Breast epithelium (tissue), 4 donors: ENCODE data around the gene FASLG. TPM values are rescaled to one million over a fixed set of nuclear protein-coding genes. Genes with fewer than 3 reads are reported as not detected.

Experiments
- DNase-seq, 2 donors: peaks; one replicate each; pipeline ENCODE4 v3.0.0-alpha.2; 2019; ENCODE audit warnings: low spot score in 2 of 2
- H3K27ac ChIP-seq, 2 donors: fragments of 200-600 bp; sonication (generic) in 1 of 2; one replicate each; pipeline ENCODE4 v1.5.1; 2016 to 2019; ENCODE audit warnings: mild to moderate bottlenecking in 1 of 2
- H3K27me3 ChIP-seq, 2 donors: fragments of 200-600 bp; sonication (generic) in 1 of 2; one replicate each; pipeline versions ENCODE4 v1.5.1 to v1.6.0; 2017 to 2019; ENCODE audit warnings: control low read depth in 1 of 2, mild to moderate bottlenecking in 1 of 2
- H3K36me3 ChIP-seq: fragments of 200-600 bp; one replicate; pipeline ENCODE4 v1.5.1; 2019
- H3K4me1 ChIP-seq, 2 donors: fragments of 200-600 bp; sonication (generic); one replicate each; pipeline ENCODE4 v1.5.1; 2016 to 2019; ENCODE audit warnings: control low read depth in 1 of 2
- H3K4me3 ChIP-seq, 3 donors: fragments of 200-600 bp; sonication (generic); 1 replicate in 2 of 3; 2 replicates in 1 of 3; pipeline ENCODE4 v1.5.1; 2016 to 2019; ENCODE audit warnings: mild to moderate bottlenecking in 3 of 3, moderate library complexity in 2 of 3
- H3K9me3 ChIP-seq, 2 donors: fragments of 200-600 bp; sonication (generic) in 1 of 2; one replicate each; pipeline ENCODE4 v1.5.1; 2016 to 2019; ENCODE audit warnings: control low read depth in 1 of 2
- CTCF ChIP-seq, 3 donors: fragments of 450-650 bp; IDR thresholded peaks; one replicate each; pipeline ENCODE4 v1.5.1; 2016 to 2017; ENCODE audit warnings: antibody characterized with exemption in 3 of 3, mild to moderate bottlenecking in 3 of 3, moderate library complexity in 3 of 3
- POLR2A ChIP-seq: fragments of 450-650 bp; IDR thresholded peaks from one replicate; pipeline ENCODE4 v1.6.1; 2016; ENCODE audit warnings: antibody characterized with exemption, mild to moderate bottlenecking, moderate library complexity
- POLR2AphosphoS5 ChIP-seq, 3 donors: sonication (generic); formaldehyde crosslinking; IDR thresholded peaks; one replicate each; pipeline ENCODE4 v1.6.1; 2017; ENCODE audit warnings: antibody characterized with exemption in 3 of 3
- intact Hi-C: fragments of 100-400 bp; cut with DNase I; formaldehyde crosslinking; loops from one replicate; pipeline ENCODE4 v1.15.1; 2023; ENCODE audit warnings: low total_unique reads
- total RNA-seq, 3 donors: library from RNA; depleted of rRNA; stranded (reverse); fragments of >200 nt; gene quantifications; one replicate each; pipeline ENCODE4 v1.1.0, GENCODE V29; 2016

FASLG gene
- total RNA-seq, 3 donors from 2014 or later: 0.44 TPM; not detected in 2

- no peak for DNase-seq
- intact Hi-C loops: no loop called here
Measured at GRCh38 chr1:172704420-172705210, 45.7 kb downstream of the FASLG start.

GRCh38 chr1:172708452-172708851 lies 49.5 kb downstream of the FASLG start:
- Histone ChIP-seq H3K9me3 (no peaks in the 10 kb centered on the region), H3K27me3 (no peaks in the 10 kb centered on the region), H3K36me3 (no peaks in the 10 kb centered on the region), H3K27ac (no peak overlapping the region), H3K4me1 (no peaks in the 10 kb centered on the region), H3K4me3 (no peak overlapping the region)
- intact Hi-C loops: no loop called here
- TF ChIP-seq CTCF (IDR thresholded peaks at IDR 0.05): no peak
- no peak for TF ChIP-seq POLR2AphosphoS5 (IDR thresholded peaks at IDR 0.05)
- TF ChIP-seq POLR2A: no peak
- no peak for DNase-seq

More at GRCh38 chr1:172704420-172705210, 45.7 kb downstream of the FASLG start:
- no peaks in the 10 kb centered on the region for H3K36me3 ChIP-seq
- TF ChIP-seq POLR2AphosphoS5 (IDR thresholded peaks at IDR 0.05) (no peak), CTCF (IDR thresholded peaks at IDR 0.05) (no peak), POLR2A (no peak)
- H3K4me1 ChIP-seq: no peaks in the 10 kb centered on the region
- no peak overlapping the region for H3K4me3 ChIP-seq
- no peaks in the 10 kb centered on the region for H3K9me3 ChIP-seq
- H3K27me3 ChIP-seq: no peaks in the 10 kb centered on the region
- H3K27ac ChIP-seq: no peak overlapping the region

GRCh38 chr1:172711558-172711957 lies 52.7 kb downstream of the FASLG start:
- no peak overlapping the region for H3K27ac ChIP-seq
- intact Hi-C loops: no loop called here
- no peaks in the 10 kb centered on the region for H3K27me3 ChIP-seq
- no peak for TF ChIP-seq POLR2A
- no peak for TF ChIP-seq POLR2AphosphoS5 (IDR thresholded peaks at IDR 0.05)
- TF ChIP-seq CTCF (IDR thresholded peaks at IDR 0.05): no peak
- H3K36me3 ChIP-seq: no peaks in the 10 kb centered on the region
- H3K4me3 ChIP-seq: no peak overlapping the region
- no peak for DNase-seq
- H3K9me3 ChIP-seq: no peaks in the 10 kb centered on the region
- H3K4me1 ChIP-seq: no peaks in the 10 kb centered on the region

- Histone ChIP-seq H3K27me3 (no peaks in the 10 kb centered on the region), H3K9me3 (no peaks in the 10 kb centered on the region), H3K4me3 (no peak overlapping the region), H3K36me3 (no peaks in the 10 kb centered on the region), H3K4me1 (no peaks in the 10 kb centered on the region), H3K27ac (no peak overlapping the region)
- TF ChIP-seq POLR2A (no peak), POLR2AphosphoS5 (IDR thresholded peaks at IDR 0.05) (no peak), CTCF (IDR thresholded peaks at IDR 0.05) (no peak)
- no peak for DNase-seq
- intact Hi-C loops: no loop called here
Measured at GRCh38 chr1:172713466-172713865, 54.6 kb downstream of the FASLG start.

Other genes starting within 250 kb of the FASLG start
- not detected for gene C1orf105, start 238.4 kb upstream of the FASLG start, total RNA-seq
- gene PIGC, start 215.0 kb upstream of the FASLG start, total RNA-seq: 10 to 100 TPM; 20.3 to 39.2 (median 29.3) TPM
- 10 to 100 TPM; 29.6 to 70.8 (median 43.9) TPM for gene SUCO, start 126.0 kb upstream of the FASLG start, total RNA-seq